NCI-H2081 treated with DMSO at 0.1 percent for 48 hours (cell line): Measurements from ENCODE around the gene CACNA1G.

Experiments
- DNase-seq: peaks from one replicate; lab custom pipeline; 2025; lab: John Stamatoyannopoulos, UW

The CACNA1G gene

DNA sequence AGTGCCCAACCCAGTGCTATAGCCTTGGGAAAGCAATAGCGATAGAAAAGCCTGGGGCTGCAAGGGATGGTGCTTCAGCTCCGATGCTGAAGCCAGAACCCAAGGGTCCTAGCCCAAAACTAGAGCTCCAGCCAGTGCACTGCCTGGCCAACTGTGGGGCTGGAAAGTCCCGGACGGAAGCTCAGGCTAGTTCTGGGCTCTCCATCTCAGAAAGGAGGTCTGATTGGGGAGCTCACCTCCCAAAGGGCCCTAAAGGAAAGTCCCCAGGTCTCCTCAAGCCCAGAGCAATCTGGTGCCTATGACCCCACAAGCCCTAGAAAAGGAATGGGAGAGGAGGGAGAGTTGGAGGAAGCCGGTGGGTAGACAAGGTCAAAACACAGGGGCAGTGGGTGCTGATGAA lies 72.1 kb downstream of the CACNA1G start:
- DNase-seq = no peak

GRCh38 chr17:50633683-50634082 lies 73.2 kb downstream of the CACNA1G start:
- no peak for DNase-seq

- DNase-seq = no peak
These were observed 73.9 kb downstream of the CACNA1G start, which contains the start of gene ABCC3 for GRCh38 chr17:50634224-50634914. ABCC3 (plus strand) TSS chr17:50634881; CDS start chr17:50634937, 56 bp downstream.

- DNase-seq = no peak
These were observed 74.6 kb downstream of the CACNA1G start for GRCh38 chr17:50634915-50635731.

- no peak for DNase-seq
These were observed 75.1 kb downstream of the CACNA1G start for GRCh38 chr17:50635732-50635981.

DNA sequence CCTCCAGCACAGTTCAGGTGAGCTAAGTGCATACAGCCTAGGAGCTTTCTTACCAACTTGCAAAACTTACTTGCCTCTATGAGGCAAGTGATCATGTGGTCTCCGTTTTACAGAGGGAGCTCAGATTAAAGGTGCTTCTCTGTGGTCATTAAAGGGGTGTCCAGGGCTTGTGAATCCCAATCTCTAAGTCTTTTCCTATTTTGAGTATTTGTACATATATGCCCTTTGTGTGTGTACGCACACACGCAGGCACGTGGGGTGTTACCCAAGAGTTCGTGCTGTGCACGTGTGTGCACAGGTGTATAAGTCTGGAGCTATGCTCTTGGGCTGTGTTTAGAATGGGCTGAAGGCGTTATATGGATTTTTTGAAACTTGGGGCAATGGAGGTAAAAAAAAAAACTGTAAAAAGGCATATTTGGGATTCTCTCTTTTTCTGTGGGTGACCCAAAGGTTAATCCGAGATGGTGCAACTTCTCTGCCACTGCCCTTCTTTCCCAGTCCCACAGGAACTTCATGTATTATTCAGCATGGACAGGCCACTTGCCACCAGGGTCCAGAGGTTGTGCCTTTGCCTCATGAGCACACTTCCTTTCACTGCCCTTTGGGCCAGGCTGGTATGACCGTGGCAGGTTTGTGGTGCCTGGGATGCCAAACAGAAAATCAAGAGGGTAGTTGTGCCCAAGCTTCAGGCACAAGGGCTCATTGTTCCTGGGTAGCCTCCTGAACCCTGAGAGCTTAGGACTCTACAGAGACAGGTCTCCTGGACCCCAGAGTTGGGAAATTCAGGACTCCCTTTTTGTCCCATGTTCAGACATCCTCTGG lies 75.7 kb downstream of the CACNA1G start:
- DNase-seq = no peak

- no peak for DNase-seq
These were observed 76.3 kb downstream of the CACNA1G start for GRCh38 chr17:50636804-50637195.

GRCh38 chr17:50637829-50638605 lies 77.5 kb downstream of the CACNA1G start:
- DNase-seq = no peak

GRCh38 chr17:50638606-50638965 lies 78.1 kb downstream of the CACNA1G start:
- no peak for DNase-seq

DNA sequence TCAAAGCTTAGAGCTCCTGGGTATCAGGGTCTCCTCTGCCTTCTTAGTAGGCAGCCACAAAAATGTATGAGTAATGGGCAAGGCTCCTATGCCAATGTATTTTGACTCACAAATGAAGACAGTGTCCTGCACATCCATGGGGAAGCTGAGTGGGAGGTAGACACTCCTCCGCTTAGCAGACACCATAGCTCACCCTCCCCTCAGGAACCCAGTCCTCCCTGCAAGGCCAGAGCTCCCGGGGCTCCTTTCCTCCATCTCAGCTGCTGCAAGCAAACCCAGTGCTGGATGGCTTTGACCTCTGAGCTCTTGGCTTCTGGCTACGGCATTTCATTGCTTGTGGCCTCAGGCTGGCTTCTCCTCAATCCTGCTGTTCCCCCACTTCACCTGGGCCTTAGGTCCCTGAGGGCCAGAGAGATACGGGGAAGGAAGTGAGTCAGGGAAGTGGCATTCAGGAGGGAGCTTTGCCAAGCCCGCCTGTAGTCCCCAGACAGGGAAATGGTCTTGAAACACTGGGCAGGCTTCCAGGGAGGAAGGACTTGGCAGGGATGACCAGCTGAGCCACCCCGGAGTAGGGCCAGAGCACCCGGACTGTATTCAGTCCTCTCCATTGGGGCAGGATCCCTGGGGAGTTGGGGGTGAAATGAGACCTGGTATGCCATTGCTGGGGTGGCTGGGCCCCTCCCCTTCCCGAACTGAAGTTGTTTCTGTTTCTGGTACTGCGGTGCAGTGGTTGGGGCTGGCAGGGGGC lies 78.6 kb downstream of the CACNA1G start:
- DNase-seq = no peak

- DNase-seq = no peak
These were observed 80.3 kb downstream of the CACNA1G start for GRCh38 chr17:50640686-50641351.

DNA sequence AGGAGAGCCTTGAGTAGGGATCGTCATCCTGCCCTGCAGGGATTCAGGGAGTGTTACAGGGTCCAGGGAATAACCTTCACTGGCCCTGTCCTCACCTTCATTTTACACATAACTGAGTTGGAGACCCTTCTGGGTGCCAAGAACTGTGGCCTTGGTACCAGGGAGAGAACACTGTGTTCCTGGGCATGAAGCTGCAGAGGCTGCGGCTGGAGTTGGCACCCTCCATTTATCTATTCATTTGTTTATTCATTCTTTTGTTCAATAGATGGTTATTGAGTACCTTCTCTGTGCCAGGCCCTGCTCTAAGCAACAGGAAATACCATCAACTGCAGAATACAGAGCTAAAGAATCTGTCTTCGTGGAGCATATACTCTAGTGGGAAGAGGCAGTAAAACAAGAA lies 80.8 kb downstream of the CACNA1G start:
- DNase-seq = no peak

GRCh38 chr17:50642071-50642721 lies 81.7 kb downstream of the CACNA1G start:
- DNase-seq = no peak

DNA sequence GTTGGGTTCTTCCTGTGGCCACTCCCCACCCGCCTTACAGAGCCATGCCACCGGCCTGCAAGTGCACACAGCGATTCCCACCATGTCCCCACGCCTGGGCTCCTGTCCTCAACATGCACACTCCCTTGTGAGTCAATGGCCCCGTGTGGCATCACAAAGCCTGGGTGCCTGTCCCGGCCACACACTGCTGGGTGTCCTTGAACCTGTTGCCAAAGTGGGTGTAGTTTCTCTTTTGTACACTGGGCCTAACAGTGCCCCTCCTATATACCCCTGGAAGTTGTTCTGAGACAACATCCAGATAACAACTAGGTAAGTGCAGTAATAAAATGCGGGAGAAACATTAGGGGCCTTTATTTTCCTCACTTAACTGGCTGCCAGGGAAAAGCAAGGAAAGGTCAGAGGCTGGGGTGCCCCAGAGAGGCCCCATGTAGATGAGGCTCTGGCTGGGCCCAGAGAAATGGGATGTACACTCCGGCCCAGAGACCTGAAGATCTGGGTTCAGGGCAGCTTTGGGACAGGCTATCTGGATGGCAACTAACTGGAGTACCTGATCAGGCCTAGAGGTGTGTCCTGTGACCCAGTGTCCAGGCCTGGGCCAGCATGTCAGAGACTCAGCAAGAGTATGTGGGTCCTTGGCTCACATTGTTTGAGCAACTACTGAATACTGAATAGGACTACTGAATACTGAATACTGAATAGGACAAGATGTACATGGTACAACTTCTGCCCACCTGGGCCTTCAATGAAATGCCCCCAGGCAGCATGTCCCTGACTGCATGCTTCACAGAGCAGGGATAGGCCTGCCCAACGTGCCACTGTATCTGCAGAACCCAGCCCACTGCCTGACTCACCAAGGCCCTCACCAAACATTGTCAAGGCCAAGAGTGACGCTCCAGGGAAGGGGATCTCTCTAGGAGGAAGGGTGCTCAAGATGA lies 82.5 kb downstream of the CACNA1G start:
- DNase-seq = no peak

DNA sequence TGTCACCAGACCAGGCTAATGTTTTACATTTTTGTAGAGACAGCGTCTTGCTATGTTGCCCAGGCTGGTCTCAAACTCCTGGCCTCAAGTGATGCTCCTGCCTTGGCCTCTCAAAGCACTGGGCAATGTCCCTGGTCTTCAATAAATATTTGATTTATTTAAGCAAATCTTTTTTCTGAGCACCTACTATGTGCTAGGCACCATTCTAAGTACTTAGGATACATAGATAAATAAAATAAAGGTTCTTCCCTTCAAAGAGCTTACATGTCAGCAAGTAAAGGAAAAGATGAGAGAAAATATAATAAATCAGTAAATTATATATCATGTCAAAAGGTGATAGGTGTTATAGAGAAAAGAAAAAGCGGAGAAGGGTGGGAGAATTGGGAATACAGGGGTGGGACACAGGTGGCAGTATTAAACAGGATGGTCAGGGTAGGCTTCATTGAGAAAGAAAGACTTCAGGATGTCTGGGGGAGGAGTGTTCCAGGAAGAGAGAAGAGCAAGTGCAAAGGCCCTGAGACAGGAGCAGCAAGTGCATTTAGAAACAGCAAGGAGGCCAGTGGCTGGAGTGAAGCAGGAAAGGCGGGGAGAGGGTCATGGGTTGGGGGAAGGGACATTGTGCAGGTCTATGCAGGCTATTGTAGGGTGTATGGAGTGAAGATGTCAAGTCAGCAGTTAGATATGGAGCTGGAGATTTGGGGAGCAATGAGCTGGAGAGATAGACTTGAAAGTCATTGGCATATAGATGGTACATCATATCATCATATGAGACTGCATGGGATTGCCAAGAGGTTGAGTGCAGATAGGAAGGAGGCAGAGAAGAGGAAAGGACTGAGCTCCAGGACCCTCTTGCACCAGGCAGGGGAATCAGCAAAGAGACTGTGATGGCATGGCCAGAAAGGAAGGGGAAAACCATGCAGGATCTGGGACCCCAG lies 85.5 kb downstream of the CACNA1G start:
- DNase-seq = no peak

DNA sequence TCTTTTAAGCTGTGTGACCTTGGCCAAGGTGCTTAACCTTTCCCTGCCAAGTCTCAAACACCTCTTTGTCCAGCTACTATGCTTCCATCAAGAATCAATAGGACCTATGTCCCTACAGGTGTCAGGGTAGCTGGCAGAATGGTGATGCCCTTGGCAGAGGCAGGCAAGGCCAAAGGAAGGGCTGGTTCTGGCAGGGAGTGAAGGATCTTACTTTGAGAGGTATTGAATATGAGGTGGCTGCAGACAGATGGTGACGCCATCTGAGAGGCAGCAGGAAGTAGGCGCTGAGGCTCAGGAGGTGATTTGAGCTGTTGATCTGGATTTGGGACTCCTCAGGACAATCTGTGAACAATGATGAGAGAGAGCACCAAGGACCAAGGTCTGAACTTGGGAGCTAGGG lies 86.7 kb downstream of the CACNA1G start:
- DNase-seq = no peak

DNA sequence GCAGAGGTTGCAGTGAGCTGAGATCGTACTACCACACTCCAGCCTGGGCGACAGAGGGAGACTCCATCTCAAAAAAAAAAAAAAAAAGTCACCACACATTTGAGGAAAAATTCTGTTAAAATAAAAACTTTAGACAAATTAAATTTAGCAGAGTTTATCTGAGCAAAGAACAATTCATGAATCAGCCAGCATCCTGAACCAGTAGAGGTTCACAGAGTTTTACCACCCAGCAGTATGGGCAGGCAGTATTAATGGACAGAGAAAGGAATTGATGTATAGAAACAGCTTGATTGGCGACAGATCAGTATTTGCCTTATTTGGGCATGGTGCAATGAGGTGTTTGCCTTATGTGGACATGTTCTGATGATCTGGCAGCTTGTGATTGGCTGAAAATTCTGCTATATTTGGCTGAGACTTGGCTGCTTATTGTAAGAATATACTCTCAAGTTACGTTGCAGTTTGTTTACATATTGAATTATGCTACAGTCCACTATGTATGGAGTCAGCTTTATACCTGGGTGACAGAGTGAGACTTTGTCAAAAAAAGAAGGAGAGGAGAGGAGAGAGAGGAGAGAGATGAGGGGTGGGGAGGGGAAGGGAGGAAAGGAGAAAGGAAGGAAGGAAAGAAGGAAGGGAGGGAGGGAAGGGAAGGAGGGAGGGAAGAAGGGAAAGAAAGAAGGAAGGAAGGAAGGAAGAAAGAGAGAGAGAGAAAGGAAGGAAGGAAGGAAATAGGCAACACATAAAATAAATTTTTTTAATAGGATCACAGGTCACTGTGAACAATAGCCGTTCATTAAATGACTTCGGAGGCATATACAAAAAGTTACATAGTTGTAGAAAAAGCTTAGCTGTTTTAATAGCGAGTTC lies 88.8 kb downstream of the CACNA1G start:
- no peak for DNase-seq
